Dermis blood vessel endothelial cell (primary cell): ENCODE data around the gene BPIFB3. TPM values are rescaled to one million over a fixed set of nuclear protein-coding genes. Genes with fewer than 3 reads are reported as not detected.

Experiments used
- total RNA-seq: library from RNA; depleted of rRNA; stranded (reverse); fragments of >200 nt; gene quantifications from 2 replicates; pipeline ENCODE4 v1.2.3, GENCODE V29; 2014

The BPIFB3 gene
- total RNA-seq, 1 donor from 2014 or later: not detected

Other genes starting within 250 kb of the BPIFB3 start
- gene MAPRE1, start 233.9 kb upstream of the BPIFB3 start, total RNA-seq: 127 and 157 TPM in 2 replicates
- under 0.01 and 0.05 TPM in 2 replicates for gene EFCAB8, start 195.0 kb upstream of the BPIFB3 start, total RNA-seq
- gene SUN5, start 49.5 kb upstream of the BPIFB3 start, total RNA-seq: not detected in 2 replicates
- gene BPIFB2, start 46.2 kb upstream of the BPIFB3 start, total RNA-seq: not detected in 2 replicates
- not detected in 2 replicates for gene BPIFB6, start 22.3 kb upstream of the BPIFB3 start, total RNA-seq
- not detected in 2 replicates for gene BPIFB4, start 25.7 kb downstream of the BPIFB3 start, total RNA-seq
- gene BPIFA2, start 114.3 kb downstream of the BPIFB3 start, total RNA-seq: not detected in 2 replicates
- not detected in 2 replicates for gene BPIFA3, start 163.4 kb downstream of the BPIFB3 start, total RNA-seq
- gene BPIFA1, start 182.1 kb downstream of the BPIFB3 start, total RNA-seq: not detected in 2 replicates
- gene BPIFB1, start 229.3 kb downstream of the BPIFB3 start, total RNA-seq: not detected in 2 replicates